ENCODE measurements around the gene ZFP69B. TPM values are rescaled to one million over a fixed set of nuclear protein-coding genes. Genes with fewer than 3 reads are reported as not detected.
A peak's percentile ranks its signal among the peaks of the same experiment; 100 is the strongest.

Gene ZFP69B
- total RNA-seq, result 1 to 10 TPM in 1 of 2 donors, under 1 TPM in 1; 0.98 to 1.5 TPM
- long read RNA-seq, partial matches to known transcripts, result 0 of 1 reads
- long read RNA-seq, other reads (novel, unspliced or antisense), result 1 of 1 reads

- peak; percentile 89 to 94 for DNase-seq
- intact Hi-C loops (cut with DNase I, micrococcal nuclease), result no loop called here
- ATAC-seq, result peak; percentile 99
Measured at GRCh38 chr1:40449684-40450494, at the start of gene ZFP69B. Gene ZFP69B, plus strand, starts transcription at chr1:40450476. Its CDS starts 486 bp downstream, at chr1:40450962.

GRCh38 chr1:40401473-40402201, 48.6 kb upstream of the ZFP69B start:
- DNase-seq (no peak), ATAC-seq (no peak)
- intact Hi-C loops (cut with DNase I, micrococcal nuclease), result loop anchor here in 1 of 2 donors (10.0 kb wide), 2 partner anchors 57 to 257 kb away; no protein-coding TSS in a partner anchor

GRCh38 chr1:40404670-40405462, 45.4 kb upstream of the ZFP69B start:
- ATAC-seq (peak; percentile 62), DNase-seq (no peak)
- intact Hi-C loops (cut with DNase I, micrococcal nuclease), result loop anchor here in 1 of 2 donors (10.0 kb wide), 2 partner anchors 60 to 260 kb away; no protein-coding TSS in a partner anchor

GRCh38 chr1:40405812-40406211, 44.5 kb upstream of the ZFP69B start:
- ATAC-seq, result no peak
- intact Hi-C loops (cut with DNase I, micrococcal nuclease), result loop anchor here in 1 of 2 donors (10.0 kb wide), 2 partner anchors 61 to 261 kb away; no protein-coding TSS in a partner anchor
- no peak for DNase-seq

- intact Hi-C loops (cut with DNase I, micrococcal nuclease), result loop anchor here in 1 of 2 donors (10.0 kb wide), 2 partner anchors 63 to 263 kb away; no protein-coding TSS in a partner anchor
- no peak for DNase-seq
- ATAC-seq, result no peak
Measured at GRCh38 chr1:40407453-40407852, 42.8 kb upstream of the ZFP69B start.

- intact Hi-C loops (cut with DNase I, micrococcal nuclease), result loop anchor here in 1 of 2 donors (10.0 kb wide), 2 partner anchors 65 to 265 kb away; no protein-coding TSS in a partner anchor
- DNase-seq (no peak), ATAC-seq (no peak)
Measured at GRCh38 chr1:40409467-40409866, 40.8 kb upstream of the ZFP69B start.

GRCh38 chr1:40411294-40411693, 39.0 kb upstream of the ZFP69B start:
- intact Hi-C loops (cut with DNase I, micrococcal nuclease), result no loop called here
- ATAC-seq (no peak), DNase-seq (no peak)

GRCh38 chr1:40411843-40412242, 38.4 kb upstream of the ZFP69B start:
- no peak for ATAC-seq
- no peak for DNase-seq
- intact Hi-C loops (cut with DNase I, micrococcal nuclease), result no loop called here

- intact Hi-C loops (cut with DNase I, micrococcal nuclease), result no loop called here
- no peak for ATAC-seq
Measured at GRCh38 chr1:40413527-40414252, 36.6 kb upstream of the ZFP69B start.

GRCh38 chr1:40414331-40414730, 35.9 kb upstream of the ZFP69B start:
- intact Hi-C loops (cut with DNase I, micrococcal nuclease), result no loop called here
- ATAC-seq (no peak), DNase-seq (no peak)

More at GRCh38 chr1:40413527-40414252, 36.6 kb upstream of the ZFP69B start:
- DNase-seq, result no peak

GRCh38 chr1:40416709-40417108, 33.6 kb upstream of the ZFP69B start:
- DNase-seq (no peak), ATAC-seq (no peak)
- intact Hi-C loops (cut with DNase I, micrococcal nuclease), result no loop called here

GRCh38 chr1:40421431-40422384, 28.6 kb upstream of the ZFP69B start:
- ATAC-seq (no peak), DNase-seq (no peak)
- intact Hi-C loops (cut with DNase I, micrococcal nuclease), result no loop called here

GRCh38 chr1:40422630-40423263, 27.5 kb upstream of the ZFP69B start:
- ATAC-seq (no peak), DNase-seq (no peak)
- intact Hi-C loops (cut with DNase I, micrococcal nuclease), result no loop called here

- intact Hi-C loops (cut with DNase I, micrococcal nuclease), result no loop called here
- no peak for DNase-seq
- no peak for ATAC-seq
Measured at GRCh38 chr1:40423264-40423642, 27.0 kb upstream of the ZFP69B start.

- DNase-seq, result no peak
- no peak for ATAC-seq
- intact Hi-C loops (cut with DNase I, micrococcal nuclease), result no loop called here
Measured at GRCh38 chr1:40423951-40424618, 26.2 kb upstream of the ZFP69B start.

GRCh38 chr1:40425198-40425597, 25.1 kb upstream of the ZFP69B start:
- intact Hi-C loops (cut with DNase I, micrococcal nuclease), result no loop called here
- no peak for DNase-seq
- ATAC-seq, result no peak
